H9 (cell line): Measurements from ENCODE around the gene TMSB10. TPM values are rescaled to one million over a fixed set of nuclear protein-coding genes. Genes with fewer than 3 reads are reported as not detected.

ENCODE experiments used
- DNase-seq: peaks from one replicate; pipeline ENCODE4 v3.0.0-alpha.2; 2017
- H2AFZ ChIP-seq: one replicate; pipeline ENCODE4 v1.6.1; 2013; ENCODE audit warnings: mild to moderate bottlenecking, low read length, control low read depth, moderate library complexity
- H2AK5ac ChIP-seq: 2 replicates; pipeline ENCODE4 v1.6.1; 2013; ENCODE audit warnings: low read length, control low read depth, mixed read lengths; ENCODE audit not compliant: insufficient read length
- H2BK120ac ChIP-seq: one replicate; pipeline ENCODE4 v1.6.1; 2013; ENCODE audit warnings: low read depth, mild to moderate bottlenecking, low read length, control low read depth, inconsistent platforms; ENCODE audit not compliant: poor library complexity, severe bottlenecking
- H2BK12ac ChIP-seq: 2 replicates; pipeline ENCODE4 v1.6.1; 2013; ENCODE audit warnings: low read length, control low read depth, mixed read lengths, low read depth; ENCODE audit not compliant: insufficient read length
- H2BK15ac ChIP-seq: 2 replicates; pipeline ENCODE4 v1.6.1; 2013; ENCODE audit warnings: low read depth, low read length, control low read depth
- H2BK20ac ChIP-seq: one replicate; pipeline ENCODE4 v1.6.1; 2013; ENCODE audit warnings: low read depth, mild to moderate bottlenecking, low read length, control low read depth, inconsistent platforms; ENCODE audit not compliant: poor library complexity, severe bottlenecking
- H2BK5ac ChIP-seq: 2 replicates; pipeline ENCODE4 v1.6.1; 2013; ENCODE audit warnings: low read length, control low read depth, mixed read lengths; ENCODE audit not compliant: insufficient read length
- H3K14ac ChIP-seq: 2 replicates; pipeline ENCODE4 v1.6.1; 2013; ENCODE audit warnings: low read length, control low read depth; ENCODE audit not compliant: insufficient read depth
- H3K18ac ChIP-seq: 2 replicates; pipeline ENCODE4 v1.6.1; 2013; ENCODE audit warnings: low read depth, mild to moderate bottlenecking, mixed read lengths, low read length, control low read depth; ENCODE audit not compliant: insufficient read length
- H3K23ac ChIP-seq: 2 replicates; pipeline ENCODE4 v1.6.1; 2013; ENCODE audit warnings: low read length, control low read depth, mixed read lengths, low read depth; ENCODE audit not compliant: insufficient read length
- H3K23me2 ChIP-seq: 2 replicates; pipeline ENCODE4 v1.6.1; 2013; ENCODE audit warnings: low read depth, mild to moderate bottlenecking, mixed read lengths, low read length, control low read depth; ENCODE audit not compliant: insufficient read length, poor library complexity, severe bottlenecking
- H3K27ac ChIP-seq: 2 replicates; pipeline ENCODE4 v1.5.1; 2013; ENCODE audit warnings: low read length, control low read depth, mixed read lengths, low read depth; ENCODE audit not compliant: insufficient read length
- H3K27me3 ChIP-seq: 2 replicates; pipeline ENCODE4 v1.6.1; 2013; ENCODE audit warnings: low read length, control low read depth, inconsistent platforms; ENCODE audit not compliant: insufficient read depth
- H3K4ac ChIP-seq: 2 replicates; pipeline ENCODE4 v1.6.1; 2013; ENCODE audit warnings: low read depth, mild to moderate bottlenecking, control low read depth, inconsistent platforms, low read length, moderate library complexity
- H3K4me1 ChIP-seq: 2 replicates; pipeline ENCODE4 v1.6.1; 2013; ENCODE audit warnings: low read length, control low read depth, inconsistent platforms; ENCODE audit not compliant: insufficient read depth
- H3K4me2 ChIP-seq: 2 replicates; pipeline ENCODE4 v1.6.1; 2013; ENCODE audit warnings: low read length, control low read depth, mixed read lengths; ENCODE audit not compliant: insufficient read length, insufficient read depth
- H3K56ac ChIP-seq: 2 replicates; pipeline ENCODE4 v1.6.1; 2013; ENCODE audit warnings: low read depth, mild to moderate bottlenecking, mixed read lengths, low read length, control low read depth; ENCODE audit not compliant: insufficient read length
- H3K79me1 ChIP-seq: 2 replicates; pipeline ENCODE4 v1.6.1; 2013; ENCODE audit warnings: low read depth, mild to moderate bottlenecking, moderate library complexity, low read length, control low read depth, inconsistent platforms; ENCODE audit not compliant: insufficient read depth, poor library complexity, severe bottlenecking
- H3K79me2 ChIP-seq: 2 replicates; pipeline ENCODE4 v1.6.1; 2013; ENCODE audit warnings: low read length, control low read depth, inconsistent platforms; ENCODE audit not compliant: insufficient read depth
- H3K9ac ChIP-seq: 2 replicates; pipeline ENCODE4 v1.6.1; 2013; ENCODE audit warnings: low read length, control low read depth, mixed read lengths; ENCODE audit not compliant: insufficient read length; ENCODE audit errors: extremely low read depth
- H3K9me3 ChIP-seq: one replicate; pipeline ENCODE4 v1.6.1; 2013; ENCODE audit warnings: low read depth, low read length, inconsistent platforms; ENCODE audit not compliant: control insufficient read depth
- H3T11ph ChIP-seq: one replicate; pipeline ENCODE4 v1.6.1; 2013; ENCODE audit warnings: mild to moderate bottlenecking, low read length, control low read depth, inconsistent platforms
- H4K20me1 ChIP-seq: one replicate; pipeline ENCODE4 v1.6.1; 2013; ENCODE audit not compliant: control insufficient read depth, insufficient read length, insufficient read depth
- H4K5ac ChIP-seq: 2 replicates; pipeline ENCODE4 v1.6.1; 2013; ENCODE audit warnings: low read depth, mild to moderate bottlenecking, mixed read lengths, low read length, control low read depth; ENCODE audit not compliant: insufficient read length
- H4K8ac ChIP-seq: replicated peaks from 2 replicates; pipeline ENCODE4 v1.6.1; 2013; ENCODE audit warnings: low read length, control low read depth, mixed read lengths, low read depth; ENCODE audit not compliant: insufficient read length
- H4K91ac ChIP-seq: 2 replicates; pipeline ENCODE4 v1.6.1; 2013; ENCODE audit warnings: low read depth, mild to moderate bottlenecking, moderate library complexity, mixed read lengths, low read length, control low read depth; ENCODE audit not compliant: insufficient read length
- H3K27ac Mint-ChIP-seq, 3 experiments: 2 replicates in 2 of 3; 3 replicates in 1 of 3; pipeline ENCODE4 v1.8.0; 2020 to 2021; ENCODE audit warnings: mixed read lengths in 3 of 3, mild to moderate bottlenecking in 1 of 3, moderate library complexity in 1 of 3
- H3K27me3 Mint-ChIP-seq: 2 replicates; pipeline ENCODE4 v1.8.0; 2021; ENCODE audit warnings: low read depth, mild to moderate bottlenecking, moderate library complexity, mixed read lengths
- H3K36me3 Mint-ChIP-seq, 3 experiments: 2 replicates in 2 of 3; 3 replicates in 1 of 3; pipeline ENCODE4 v1.8.0; 2020 to 2021; ENCODE audit warnings: low read depth in 3 of 3, mixed read lengths in 3 of 3; ENCODE audit not compliant: insufficient read depth in 1 of 3
- H3K4me1 Mint-ChIP-seq, 2 experiments: 2 replicates each; pipeline ENCODE4 v1.8.0; 2020; ENCODE audit warnings: mixed read lengths in 2 of 2
- H3K4me3 Mint-ChIP-seq, 2 experiments: 2 replicates in 1 of 2; 3 replicates in 1 of 2; pipeline ENCODE4 v1.8.0; 2020 to 2021; ENCODE audit warnings: mild to moderate bottlenecking in 2 of 2, mixed read lengths in 2 of 2, moderate library complexity in 1 of 2
- H3K9me3 Mint-ChIP-seq, 2 experiments: 2 replicates in 1 of 2; 3 replicates in 1 of 2; pipeline ENCODE4 v1.8.0; 2020; ENCODE audit warnings: mild to moderate bottlenecking in 2 of 2, mixed read lengths in 2 of 2, moderate library complexity in 1 of 2
- CTCF ChIP-seq: fragments of 200-600 bp; sonication (generic); conservative IDR thresholded peaks from 3 replicates; pipeline ENCODE4 v1.8.0; 2021; ENCODE audit warnings: antibody characterized with exemption, mild to moderate bottlenecking
- WGBS: extraction: QIAGEN DNeasy Blood & Tissue Kit; methylation state at CpG from one replicate; pipeline ENCODE4 v1.1.7; 2013; ENCODE audit warnings: missing lambda C conversion rate, low lambda C conversion rate, mixed read lengths; ENCODE audit not compliant: insufficient read length; ENCODE audit errors: extremely low coverage; 5-methylcytosine and 5-hydroxymethylcytosine counted together
- total RNA-seq: library from RNA; stranded (reverse); gene quantifications from 2 replicates; pipeline ENCODE4 v1.2.1, GENCODE V29; 2021

Gene TMSB10
- total RNA-seq, 1 experiment from 2014 or later = 755 TPM

GRCh38 chr2:84882775-84883550 lies 22.5 kb upstream of the TMSB10 start:
- Histone ChIP-seq H3K23me2 (peaks cover 20% of the 10 kb centered on the region), H4K91ac (no peak overlapping the region), H3K27me3 (peaks cover 30% of the 10 kb centered on the region), H3K9ac (no peak overlapping the region), H3K4me2 (no peak overlapping the region), H2BK15ac (no peak overlapping the region), H2BK120ac (no peak overlapping the region), H3K14ac (no peak overlapping the region), H3K23ac (no peak overlapping the region), H2BK12ac (no peak overlapping the region), H3K27ac (no peak overlapping the region), H4K5ac (no peak overlapping the region), H2AK5ac (no peak overlapping the region), H2BK5ac (no peak overlapping the region), H4K20me1 (no peaks in the 10 kb centered on the region), H3K79me2 (no peaks in the 10 kb centered on the region), H3T11ph (no peak overlapping the region), H4K8ac (no peak overlapping the region), H2AFZ (no peak overlapping the region), H3K18ac (no peak overlapping the region), H3K79me1 (no peaks in the 10 kb centered on the region), H3K4ac (no peak overlapping the region), H2BK20ac (no peak overlapping the region), H3K4me1 (no peaks in the 10 kb centered on the region), H3K9me3 (no peaks in the 10 kb centered on the region), H3K56ac (no peak overlapping the region)
- peak; percentile 8 for DNase-seq
- TF ChIP-seq CTCF = no peak
- H3K9me3 Mint-ChIP-seq = no peaks in the 10 kb centered on the region; a peak in 1 of 5 replicates
- H3K4me1 Mint-ChIP-seq = peaks cover 14 to 25% of the 10 kb centered on the region in 2 experiments
- no peaks in the 10 kb centered on the region for H3K36me3 Mint-ChIP-seq
- peaks cover 87% of the 10 kb centered on the region for H3K27me3 Mint-ChIP-seq
- no peak overlapping the region for H3K27ac Mint-ChIP-seq
- no peak overlapping the region; a peak in 1 of 5 replicates for H3K4me3 Mint-ChIP-seq
- WGBS = no CpG with 5 or more reads among the region's 4 CpGs
